Ovary (tissue), 1 donor: ENCODE measurements around the gene TRPV4.

Experiments used
- EP300 ChIP-seq: sonication (generic); formaldehyde crosslinking; IDR thresholded peaks from one replicate; pipeline ENCODE4 v1.6.1; 2017; ENCODE audit warnings: antibody characterized with exemption
- POLR2A ChIP-seq: fragments of 450-650 bp; IDR thresholded peaks from one replicate; pipeline ENCODE4 v1.6.1; 2017; ENCODE audit warnings: antibody characterized with exemption, mild to moderate bottlenecking, moderate library complexity

DNA sequence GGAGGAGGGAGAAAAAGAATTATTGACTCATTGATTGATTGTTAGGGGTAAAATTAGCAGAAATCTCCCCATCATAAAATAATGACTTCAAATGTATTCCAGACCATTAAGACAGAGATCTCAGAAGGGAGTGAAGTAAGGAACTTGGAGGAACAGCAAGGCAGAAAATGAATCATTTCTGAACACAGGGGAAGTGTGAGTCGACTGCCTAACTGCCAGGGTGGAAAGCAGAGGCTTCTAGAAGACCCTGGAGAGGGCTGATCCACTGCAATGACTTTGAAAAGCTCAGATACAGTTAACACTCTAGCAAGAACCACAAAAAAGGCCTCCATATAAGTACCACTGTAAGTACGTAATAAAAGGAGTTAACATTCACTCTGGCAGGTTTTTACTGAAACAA, 37.5 kb upstream of the TRPV4 start:
- TF ChIP-seq POLR2A (no peak), EP300 (no peak)
